Thyroid gland (tissue), 4 donors: ENCODE results near the gene FIP1L1. TPM values are rescaled to one million over a fixed set of nuclear protein-coding genes. Genes with fewer than 3 reads are reported as not detected.

Experiments used
- DNase-seq, 2 donors: peaks; one replicate each; pipeline ENCODE4 v3.0.0-alpha.2; 2019
- H3K27ac ChIP-seq, 3 donors: fragments of 200-600 bp; sonication (generic); 1 replicate in 2 of 3; 2 replicates in 1 of 3; pipeline ENCODE4 v1.5.1; 2016 to 2019; ENCODE audit warnings: mild to moderate bottlenecking in 1 of 3, moderate library complexity in 1 of 3
- H3K27me3 ChIP-seq: fragments of 200-600 bp; sonication (generic); one replicate; pipeline ENCODE4 v1.5.1; 2019
- H3K36me3 ChIP-seq, 2 donors: fragments of 200-600 bp; sonication (generic); one replicate each; pipeline ENCODE4 v1.5.1; 2016 to 2019
- H3K4me1 ChIP-seq, 2 donors: fragments of 200-600 bp; sonication (generic); one replicate each; pipeline ENCODE4 v1.5.1; 2017 to 2019
- H3K4me3 ChIP-seq, 3 donors: fragments of 200-600 bp; sonication (generic); replicated peaks in 1 of 3; 1 replicate in 2 of 3; 2 replicates in 1 of 3; pipeline ENCODE4 v1.5.1; 2016; ENCODE audit warnings: mild to moderate bottlenecking in 1 of 3
- H3K9me3 ChIP-seq: fragments of 200-600 bp; sonication (generic); one replicate; pipeline ENCODE4 v1.5.1; 2017
- CTCF ChIP-seq, 6 experiments: fragments of 200-600 bp in 3 of 6; fragments of 450-650 bp in 3 of 6; sonication (generic) in 3 of 6; IDR thresholded peaks; one replicate each; pipeline ENCODE4 v1.5.1; 2016 to 2019; ENCODE audit warnings: antibody characterized with exemption in 6 of 6, mild to moderate bottlenecking in 2 of 6, inconsistent platforms in 1 of 6, moderate library complexity in 1 of 6
- POLR2A ChIP-seq, 2 donors: fragments of 450-650 bp; IDR thresholded peaks; one replicate each; pipeline ENCODE4 v1.6.1; 2017; ENCODE audit warnings: antibody characterized with exemption in 2 of 2, mild to moderate bottlenecking in 2 of 2, moderate library complexity in 1 of 2
- WGBS, 2 donors: methylation state at CpG; one replicate each; pipeline ENCODE4 v1.1.5; 2017; 5-methylcytosine and 5-hydroxymethylcytosine counted together
- intact Hi-C: fragments of 100-400 bp; cut with DNase I; formaldehyde crosslinking; loops from one replicate; pipeline ENCODE4 v1.15.1; 2023
- total RNA-seq, 4 donors: library from RNA; depleted of rRNA; stranded (reverse); fragments of >200 nt; gene quantifications; one replicate each; pipeline ENCODE4 v1.2.3, GENCODE V29; 2016

FIP1L1 gene
- total RNA-seq, 4 donors from 2014 or later, result 55.4 to 66.1 (median 59.1) TPM

GRCh38 chr4:53490161-53490956 lies 112.9 kb downstream of the FIP1L1 start:
- Histone ChIP-seq H3K27me3 (no peaks in the 10 kb centered on the region), H3K36me3 (no peaks in the 10 kb centered on the region), H3K27ac (no peak overlapping the region), H3K4me1 (peaks cover 0 to 3% of the 10 kb centered on the region in 2 donors), H3K9me3 (no peaks in the 10 kb centered on the region), H3K4me3 (no peak overlapping the region)
- no peak for DNase-seq
- no peak for TF ChIP-seq CTCF (IDR thresholded peaks at IDR 0.05)
- TF ChIP-seq POLR2A (IDR thresholded peaks at IDR 0.05), result no peak
- WGBS, 2 donors, result 74 to 78% methylated on average over 6 of the region's 6 CpGs
- intact Hi-C loops, result loop anchor here (5.0 to 10.0 kb wide), 2 partner anchors 84 to 742 kb away; no protein-coding TSS in a partner anchor

GRCh38 chr4:53490965-53491622 lies 113.7 kb downstream of the FIP1L1 start:
- Histone ChIP-seq H3K4me3 (no peak overlapping the region), H3K4me1 (peaks cover 0 to 3% of the 10 kb centered on the region in 2 donors), H3K27ac (peak overlapping the region in 1 of 3 donors; percentile 56), H3K27me3 (no peaks in the 10 kb centered on the region), H3K36me3 (no peaks in the 10 kb centered on the region), H3K9me3 (no peaks in the 10 kb centered on the region)
- intact Hi-C loops, result loop anchor here (5.0 to 10.0 kb wide), 2 partner anchors 84 to 741 kb away; no protein-coding TSS in a partner anchor
- TF ChIP-seq POLR2A (IDR thresholded peaks at IDR 0.05), result no peak
- peak; percentile 16 to 89 (median 66) for TF ChIP-seq CTCF (IDR thresholded peaks at IDR 0.05)
- 46 to 50% methylated on average over 3 of the region's 3 CpGs for WGBS, 2 donors
- peak; percentile 57 to 58 for DNase-seq

- H3K36me3 ChIP-seq, result no peaks in the 10 kb centered on the region
- no peak for DNase-seq
- no peaks in the 10 kb centered on the region for H3K9me3 ChIP-seq
- no peak for TF ChIP-seq POLR2A (IDR thresholded peaks at IDR 0.05)
- TF ChIP-seq CTCF (IDR thresholded peaks at IDR 0.05), result no peak
- H3K4me1 ChIP-seq, result peaks cover 14 to 26% of the 10 kb centered on the region in 2 donors
- H3K27ac ChIP-seq, result no peak overlapping the region
- intact Hi-C loops, result loop anchor here (5.0 to 10.0 kb wide), 2 partner anchors 80 to 737 kb away; no protein-coding TSS in a partner anchor
- WGBS, 2 donors, result 95% methylated on average over 6 of the region's 6 CpGs
- no peak overlapping the region for H3K4me3 ChIP-seq
- no peaks in the 10 kb centered on the region for H3K27me3 ChIP-seq
Observed at GRCh38 chr4:53494851-53495250, 117.4 kb downstream of the FIP1L1 start.

- intact Hi-C loops, result loop anchor here (10.0 kb wide), 1 partner anchor 77 kb away; no protein-coding TSS in a partner anchor
- Histone ChIP-seq H3K27ac (peak overlapping the region; percentile 60 to 82 (median 81)), H3K27me3 (no peaks in the 10 kb centered on the region), H3K4me1 (peaks cover 14 to 23% of the 10 kb centered on the region in 2 donors), H3K4me3 (no peak overlapping the region), H3K36me3 (no peaks in the 10 kb centered on the region), H3K9me3 (no peaks in the 10 kb centered on the region)
- TF ChIP-seq POLR2A (IDR thresholded peaks at IDR 0.05), result no peak
- peak in 1 of 6 experiments; percentile 19 for TF ChIP-seq CTCF (IDR thresholded peaks at IDR 0.05)
- peak; percentile 72 to 76 for DNase-seq
- 45 to 48% methylated on average over 7 of the region's 7 CpGs for WGBS, 2 donors
Observed at GRCh38 chr4:53497487-53498244, 120.2 kb downstream of the FIP1L1 start.
